HG03565 (cell line): ENCODE results near the gene CXCR5.

Source experiments
- ATAC-seq: cut with Tn5 transposase; IDR thresholded peaks from one replicate; pipeline ENCODE4 v1.9.1; 2021; ENCODE audit warnings: mild to moderate bottlenecking, moderate library complexity; ENCODE audit not compliant: unreplicated experiment

CXCR5 gene

GRCh38 chr11:118897721-118898310 is 14.1 kb downstream of the CXCR5 start:
- no peak for ATAC-seq

- no peak for ATAC-seq
Observed at GRCh38 chr11:118898400-118899295, 15.0 kb downstream of the CXCR5 start.

- ATAC-seq, result no peak
Observed at GRCh38 chr11:118899296-118899688, 15.6 kb downstream of the CXCR5 start.

GRCh38 chr11:118899706-118900360 is 16.1 kb downstream of the CXCR5 start:
- no peak for ATAC-seq

GRCh38 chr11:118900535-118901384 is 17.1 kb downstream of the CXCR5 start:
- ATAC-seq, result no peak

- no peak for ATAC-seq
Observed at GRCh38 chr11:118901494-118902335, 18.0 kb downstream of the CXCR5 start.

GRCh38 chr11:118902336-118903203 is 18.9 kb downstream of the CXCR5 start:
- ATAC-seq, result no peak

- no peak for ATAC-seq
Observed at GRCh38 chr11:118903204-118904015, 19.7 kb downstream of the CXCR5 start.

GRCh38 chr11:118907051-118908042 is 23.7 kb downstream of the CXCR5 start:
- no peak for ATAC-seq

GRCh38 chr11:118908264-118908663 is 24.6 kb downstream of the CXCR5 start:
- no peak for ATAC-seq

GRCh38 chr11:118908901-118909618 is 25.4 kb downstream of the CXCR5 start:
- no peak for ATAC-seq

- no peak for ATAC-seq
Observed at GRCh38 chr11:118909619-118910308, 26.1 kb downstream of the CXCR5 start.

GRCh38 chr11:118910309-118911112 is 26.8 kb downstream of the CXCR5 start:
- no peak for ATAC-seq

GRCh38 chr11:118911113-118911879 is 27.6 kb downstream of the CXCR5 start:
- ATAC-seq, result no peak
